Myocyte (in vitro differentiated cells): ENCODE data around the gene FRMPD4. TPM values are rescaled to one million over a fixed set of nuclear protein-coding genes. Genes with fewer than 3 reads are reported as not detected.

Experiments
- DNase-seq: peaks from one replicate; pipeline ENCODE4 v3.0.0-alpha.2; 2012; ENCODE audit warnings: low read depth
- total RNA-seq: library from RNA; depleted of rRNA; stranded (reverse); fragments of >200 nt; gene quantifications from 2 replicates; pipeline ENCODE4 v1.2.3, GENCODE V29; 2014

Gene FRMPD4
- total RNA-seq, 1 donor from 2014 or later = 0.56 TPM

DNA sequence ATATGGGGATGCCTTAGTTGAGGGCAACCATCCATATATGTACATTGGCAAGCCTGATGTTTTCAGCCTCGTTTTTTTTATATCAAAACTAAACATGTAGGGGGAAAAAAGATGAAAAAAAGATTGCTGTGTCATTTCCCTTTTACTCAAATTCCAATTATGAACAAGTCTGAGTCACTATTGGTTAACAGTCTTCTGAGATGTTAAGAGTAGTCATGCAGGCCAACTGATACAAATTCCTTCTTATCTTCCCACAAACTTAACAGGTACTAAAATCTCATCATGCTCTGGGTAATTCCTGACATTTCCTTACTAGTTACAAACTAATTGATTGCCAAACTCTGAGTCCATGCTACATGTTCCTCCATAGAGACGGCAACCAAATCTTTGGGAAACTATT lies 222.1 kb downstream of the FRMPD4 start:
- DNase-seq = peak; percentile 11

GRCh38 chrX:12360986-12361598 lies 222.8 kb downstream of the FRMPD4 start:
- peak; percentile 71 for DNase-seq

GRCh38 chrX:12363216-12363615 lies 224.9 kb downstream of the FRMPD4 start:
- no peak for DNase-seq

- DNase-seq = no peak
Measured at GRCh38 chrX:12366440-12366839, 228.2 kb downstream of the FRMPD4 start.

DNA sequence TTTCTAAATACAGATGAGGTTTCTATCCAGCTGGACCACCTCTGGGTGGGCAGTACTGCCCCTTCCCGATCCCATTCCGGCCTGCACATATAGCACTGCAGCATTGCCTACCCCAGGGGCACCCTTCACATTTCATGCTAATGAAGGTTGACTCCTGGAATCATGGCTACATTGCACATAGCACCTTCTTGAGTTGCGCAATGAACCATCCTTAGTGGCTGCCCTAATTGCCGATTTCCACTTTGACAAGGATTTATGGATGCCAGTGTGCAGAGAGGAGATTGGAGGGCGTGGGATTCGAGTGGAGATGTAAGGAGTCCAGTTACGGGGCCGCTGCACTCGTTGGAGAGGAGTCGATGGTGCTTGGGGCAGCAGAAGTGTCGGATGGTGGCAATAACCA lies 229.0 kb downstream of the FRMPD4 start:
- DNase-seq = no peak

GRCh38 chrX:12370497-12370986 lies 232.3 kb downstream of the FRMPD4 start:
- peak; percentile 63 for DNase-seq

- DNase-seq = no peak
Measured at GRCh38 chrX:12372111-12372510, 233.8 kb downstream of the FRMPD4 start.

- no peak for DNase-seq
Measured at GRCh38 chrX:12374286-12374685, 236.0 kb downstream of the FRMPD4 start.

DNA sequence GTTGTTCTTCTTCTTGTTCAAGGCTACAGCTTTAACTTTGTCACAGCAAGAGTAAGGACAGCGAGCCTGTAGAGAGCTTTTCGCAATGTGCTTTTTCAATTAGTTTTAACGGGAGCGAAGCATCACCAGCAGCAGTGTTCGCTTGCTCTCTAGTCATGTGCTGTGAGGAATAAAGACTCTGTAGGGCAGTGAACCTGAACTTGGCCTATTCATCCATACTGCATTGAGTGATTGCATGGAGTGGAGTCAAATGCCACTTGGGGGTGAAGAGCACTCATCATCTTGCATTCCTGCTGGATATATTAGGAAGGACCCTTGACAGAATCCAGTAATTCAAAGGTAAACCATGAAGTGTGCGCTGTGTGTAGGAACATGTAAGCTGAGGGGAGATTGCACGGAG lies 240.0 kb downstream of the FRMPD4 start:
- DNase-seq = no peak

- DNase-seq = no peak
Measured at GRCh38 chrX:12378706-12379105, 240.4 kb downstream of the FRMPD4 start.

GRCh38 chrX:12379671-12380070 lies 241.4 kb downstream of the FRMPD4 start:
- DNase-seq = no peak

DNA sequence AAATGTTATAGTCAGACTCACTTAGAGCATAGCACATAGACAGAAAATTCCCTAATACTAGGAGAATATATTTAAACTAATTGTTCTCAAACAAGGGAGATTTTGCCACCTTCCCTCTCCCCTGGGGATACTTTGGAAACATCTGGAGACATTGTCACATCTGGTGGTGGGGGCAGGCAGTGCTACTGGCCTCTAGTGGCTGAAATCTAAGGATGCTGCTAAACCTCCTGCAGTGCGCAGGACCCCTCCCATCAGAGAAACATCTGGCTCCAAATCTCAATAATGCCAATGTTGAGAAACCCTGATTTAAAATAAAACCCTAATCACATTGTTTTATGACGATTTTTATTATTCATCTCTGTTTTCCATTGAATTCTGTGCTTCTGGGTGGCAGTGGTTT lies 244.9 kb downstream of the FRMPD4 start:
- DNase-seq = no peak

DNA sequence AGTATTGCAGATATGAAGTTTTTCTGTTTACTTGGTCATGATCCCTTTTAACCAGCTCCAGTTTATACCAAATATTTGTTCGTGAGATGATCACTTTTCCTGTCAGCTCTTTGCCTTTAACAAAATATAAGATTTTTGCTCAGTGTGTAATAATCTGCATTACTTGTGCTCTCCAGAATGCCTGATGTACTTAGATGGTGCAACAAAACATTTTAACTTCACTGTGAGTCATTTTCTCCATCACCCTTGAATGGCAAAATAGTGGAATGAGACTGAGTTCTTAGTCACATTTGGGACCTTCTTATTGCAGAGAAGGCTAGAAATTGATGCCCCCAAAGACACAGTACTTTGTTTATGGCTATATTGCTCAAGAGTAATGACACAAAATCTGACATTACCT lies 252.0 kb downstream of the FRMPD4 start:
- DNase-seq = no peak

GRCh38 chrX:12396584-12396983 lies 258.3 kb downstream of the FRMPD4 start:
- no peak for DNase-seq

DNA sequence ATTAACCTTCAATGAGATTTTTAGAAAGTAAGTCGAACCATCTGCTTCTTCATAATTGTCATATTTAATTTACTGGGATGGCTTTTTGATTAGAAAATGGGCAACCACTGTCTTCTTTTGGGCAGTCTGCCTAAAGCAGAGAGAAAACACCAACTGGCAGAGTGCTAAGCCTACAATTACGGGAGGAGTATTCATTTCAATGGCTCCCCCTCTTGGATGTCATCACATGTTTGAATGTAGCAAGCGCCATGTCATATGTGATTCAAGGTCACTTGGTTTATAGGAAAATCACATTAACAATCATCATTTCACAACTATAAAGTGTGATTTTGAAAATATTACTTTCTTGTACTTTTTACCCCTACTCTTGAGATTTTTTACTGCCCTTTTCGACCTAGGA lies 261.9 kb downstream of the FRMPD4 start:
- DNase-seq = no peak

- DNase-seq = peak; percentile 18
Measured at GRCh38 chrX:12401252-12401651, 263.0 kb downstream of the FRMPD4 start.

- DNase-seq = no peak
Measured at GRCh38 chrX:12403474-12404082, 265.3 kb downstream of the FRMPD4 start.

DNA sequence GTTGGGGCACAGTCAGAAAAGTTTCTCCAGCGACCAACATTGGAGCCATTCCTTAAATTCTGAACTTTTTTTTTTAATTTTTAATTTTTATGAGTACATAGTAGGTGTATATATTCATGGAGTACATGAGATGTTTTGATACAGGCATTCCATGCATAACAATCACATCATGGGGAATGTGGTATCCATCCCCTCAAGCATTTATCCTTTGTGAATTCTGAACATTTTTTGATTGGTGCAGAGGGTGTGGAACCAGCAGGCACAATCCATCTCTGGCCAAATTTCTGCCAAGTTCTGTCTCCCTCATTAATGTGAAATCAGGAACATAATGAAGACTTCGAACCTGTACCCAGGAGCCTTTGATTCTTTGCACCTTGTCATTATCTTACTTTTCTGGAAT lies 267.0 kb downstream of the FRMPD4 start:
- DNase-seq = no peak

- DNase-seq = no peak
Measured at GRCh38 chrX:12410523-12410922, 272.2 kb downstream of the FRMPD4 start.

GRCh38 chrX:12411831-12412230 lies 273.6 kb downstream of the FRMPD4 start:
- DNase-seq = no peak

DNA sequence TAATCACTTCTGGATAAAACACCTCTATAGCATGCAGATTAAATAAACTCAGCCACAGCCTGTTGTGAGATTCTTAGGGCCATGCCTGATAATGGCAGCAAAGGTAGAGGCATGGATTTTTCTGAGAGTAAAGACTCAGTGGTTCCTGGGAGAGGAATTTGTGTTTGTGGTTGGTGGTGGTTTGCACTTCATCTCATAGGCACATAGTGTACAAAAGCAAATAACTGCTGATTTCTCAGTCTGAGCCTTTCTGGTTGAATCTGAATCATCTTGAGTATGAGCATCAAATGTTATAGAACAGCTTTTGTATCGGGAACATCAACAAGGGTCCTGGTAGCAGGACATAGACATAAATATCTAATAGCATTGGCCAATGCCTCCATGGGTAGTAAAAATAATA lies 274.3 kb downstream of the FRMPD4 start:
- no peak for DNase-seq

- DNase-seq = no peak
Measured at GRCh38 chrX:12419591-12419990, 281.3 kb downstream of the FRMPD4 start.

- peak; percentile 12 for DNase-seq
Measured at GRCh38 chrX:12421918-12422317, 283.6 kb downstream of the FRMPD4 start.
